Neural progenitor cell (in vitro differentiated cells): ENCODE results near the gene MX2. TPM values are rescaled to one million over a fixed set of nuclear protein-coding genes. Genes with fewer than 3 reads are reported as not detected.

Source experiments
- DNase-seq: peaks from one replicate; pipeline ENCODE4 v3.0.0-alpha.2; 2016; ENCODE audit warnings: low spot score
- H2AFZ ChIP-seq: fragments of 200-600 bp; sonication (generic); replicated peaks from 2 replicates; pipeline ENCODE4 v1.6.1; 2016; ENCODE audit warnings: antibody characterized with exemption
- H3F3A ChIP-seq: fragments of 200-600 bp; sonication (generic); 2 replicates; pipeline ENCODE4 v1.6.1; 2016; ENCODE audit warnings: antibody characterized with exemption, low read depth
- H3K27ac ChIP-seq: fragments of 200-600 bp; sonication (generic); 2 replicates; pipeline ENCODE4 v1.5.1; 2016; ENCODE audit warnings: mild to moderate bottlenecking
- H3K27me3 ChIP-seq: fragments of 200-600 bp; sonication (generic); 2 replicates; pipeline ENCODE4 v1.6.1; 2016; ENCODE audit warnings: mild to moderate bottlenecking, moderate library complexity
- H3K36me3 ChIP-seq: fragments of 200-600 bp; sonication (generic); 2 replicates; pipeline ENCODE4 v1.5.1; 2016
- H3K4me1 ChIP-seq: fragments of 200-600 bp; sonication (generic); 2 replicates; pipeline ENCODE4 v1.6.1; 2016; ENCODE audit warnings: mixed run types
- H3K4me2 ChIP-seq: fragments of 200-600 bp; sonication (generic); 2 replicates; pipeline ENCODE4 v1.6.1; 2016
- H3K4me3 ChIP-seq: fragments of 200-600 bp; sonication (generic); 2 replicates; pipeline ENCODE4 v1.5.1; 2016
- H3K79me2 ChIP-seq: fragments of 200-600 bp; sonication (generic); 2 replicates; pipeline ENCODE4 v1.6.1; 2016; ENCODE audit warnings: low read depth
- H3K9ac ChIP-seq: fragments of 200-600 bp; sonication (generic); 2 replicates; pipeline ENCODE4 v1.6.1; 2016
- H3K9me3 ChIP-seq: fragments of 200-600 bp; sonication (generic); 2 replicates; pipeline ENCODE4 v1.5.1; 2016; ENCODE audit warnings: low read depth
- H4K20me1 ChIP-seq: fragments of 200-600 bp; sonication (generic); 2 replicates; pipeline ENCODE4 v1.6.1; 2016; ENCODE audit warnings: low read depth
- H3K27ac Mint-ChIP-seq: 3 replicates; pipeline ENCODE4 v1.8.0; 2021; ENCODE audit warnings: mixed read lengths
- H3K27me3 Mint-ChIP-seq: 2 replicates; pipeline ENCODE4 v1.8.0; 2022; ENCODE audit warnings: low read depth, mild to moderate bottlenecking, inconsistent platforms, moderate library complexity, mixed read lengths; ENCODE audit not compliant: insufficient read depth
- H3K36me3 Mint-ChIP-seq: 3 replicates; pipeline ENCODE4 v1.8.0; 2021; ENCODE audit warnings: mixed read lengths
- H3K4me1 Mint-ChIP-seq: 3 replicates; pipeline ENCODE4 v1.8.0; 2021; ENCODE audit warnings: mixed read lengths
- H3K4me3 Mint-ChIP-seq: 3 replicates; pipeline ENCODE4 v1.8.0; 2021; ENCODE audit warnings: mild to moderate bottlenecking, moderate library complexity, mixed read lengths
- H3K9me3 Mint-ChIP-seq: 3 replicates; pipeline ENCODE4 v1.8.0; 2020; ENCODE audit warnings: mixed read lengths
- EZH2 ChIP-seq: fragments of 200-600 bp; sonication (generic); IDR thresholded peaks from 2 replicates; pipeline ENCODE4 v1.6.1; 2017; ENCODE audit warnings: antibody characterized with exemption, mild to moderate bottlenecking, moderate library complexity
- EZH2phosphoT487 ChIP-seq: fragments of 200-600 bp; sonication (generic); IDR thresholded peaks from 2 replicates; pipeline ENCODE4 v1.6.1; 2017; ENCODE audit warnings: antibody characterized with exemption
- total RNA-seq: library from RNA; depleted of rRNA; stranded (reverse); fragments of >200 nt; gene quantifications from 2 replicates; pipeline ENCODE4 v1.2.3, GENCODE V29; 2015; ENCODE audit warnings: low replicate concordance
- TF ChIP-seq, protein P1 (sequence below): fragments of 200-600 bp; sonication (generic); IDR thresholded peaks from 2 replicates; pipeline ENCODE4 v1.5.1; 2017; ENCODE audit warnings: antibody characterized with exemption, mild to moderate bottlenecking

The MX2 gene
- total RNA-seq, 1 donor from 2014 or later = 3.3 TPM

DNA sequence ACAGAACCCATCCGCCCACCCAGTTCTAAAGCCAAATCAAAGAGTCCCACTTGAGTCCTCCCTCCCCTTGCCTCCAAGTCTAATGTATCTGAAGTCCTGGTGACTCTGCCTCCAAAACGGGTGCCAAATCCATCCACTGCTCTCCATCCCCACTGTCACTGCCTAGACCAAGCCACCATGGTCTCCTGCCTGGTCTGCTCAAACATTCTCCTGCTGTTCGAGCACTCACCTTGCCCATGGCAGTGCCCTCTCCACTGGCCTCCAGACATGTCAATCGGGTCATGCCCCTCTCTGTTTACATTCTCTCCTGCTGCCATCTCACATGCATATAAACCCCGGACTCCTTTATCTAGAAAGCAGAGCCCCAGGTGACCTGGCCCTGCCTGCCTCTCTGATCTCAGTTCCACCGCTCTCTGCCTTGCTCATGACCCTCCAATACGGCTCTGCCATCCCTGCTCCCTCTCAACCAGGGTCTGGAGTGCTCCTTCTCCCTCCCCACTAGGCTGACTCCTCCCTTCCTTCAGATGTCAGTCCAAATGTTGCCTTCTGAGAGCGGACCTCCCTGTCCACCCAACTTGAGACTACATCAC, 32.1 kb downstream of the MX2 start:
- Histone ChIP-seq H3K79me2 (no peaks in the 10 kb centered on the region), H3K9ac (no peak overlapping the region), H3K4me1 (no peaks in the 10 kb centered on the region), H3K27me3 (no peaks in the 10 kb centered on the region), H3K36me3 (no peaks in the 10 kb centered on the region), H4K20me1 (no peaks in the 10 kb centered on the region), H3K4me3 (no peak overlapping the region), H3F3A (no peaks in the 10 kb centered on the region), H3K27ac (no peak overlapping the region), H3K9me3 (no peaks in the 10 kb centered on the region), H2AFZ (no peak overlapping the region), H3K4me2 (no peak overlapping the region)
- TF ChIP-seq EZH2phosphoT487 (no peak), EZH2 (no peak)
- TF ChIP-seq, protein P1, sequence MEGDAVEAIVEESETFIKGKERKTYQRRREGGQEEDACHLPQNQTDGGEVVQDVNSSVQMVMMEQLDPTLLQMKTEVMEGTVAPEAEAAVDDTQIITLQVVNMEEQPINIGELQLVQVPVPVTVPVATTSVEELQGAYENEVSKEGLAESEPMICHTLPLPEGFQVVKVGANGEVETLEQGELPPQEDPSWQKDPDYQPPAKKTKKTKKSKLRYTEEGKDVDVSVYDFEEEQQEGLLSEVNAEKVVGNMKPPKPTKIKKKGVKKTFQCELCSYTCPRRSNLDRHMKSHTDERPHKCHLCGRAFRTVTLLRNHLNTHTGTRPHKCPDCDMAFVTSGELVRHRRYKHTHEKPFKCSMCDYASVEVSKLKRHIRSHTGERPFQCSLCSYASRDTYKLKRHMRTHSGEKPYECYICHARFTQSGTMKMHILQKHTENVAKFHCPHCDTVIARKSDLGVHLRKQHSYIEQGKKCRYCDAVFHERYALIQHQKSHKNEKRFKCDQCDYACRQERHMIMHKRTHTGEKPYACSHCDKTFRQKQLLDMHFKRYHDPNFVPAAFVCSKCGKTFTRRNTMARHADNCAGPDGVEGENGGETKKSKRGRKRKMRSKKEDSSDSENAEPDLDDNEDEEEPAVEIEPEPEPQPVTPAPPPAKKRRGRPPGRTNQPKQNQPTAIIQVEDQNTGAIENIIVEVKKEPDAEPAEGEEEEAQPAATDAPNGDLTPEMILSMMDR = no peak
- Mint-ChIP-seq H3K4me1 (no peaks in the 10 kb centered on the region), H3K36me3 (no peaks in the 10 kb centered on the region), H3K27ac (no peak overlapping the region), H3K27me3 (peaks cover 6% of the 10 kb centered on the region), H3K9me3 (peaks cover 2% of the 10 kb centered on the region), H3K4me3 (peak overlapping the region; percentile 4)
- no peak for DNase-seq

GRCh38 chr21:41396558-41397075, 34.8 kb downstream of the MX2 start:
- Histone ChIP-seq H2AFZ (no peak overlapping the region), H3K9me3 (no peaks in the 10 kb centered on the region), H3K4me1 (no peaks in the 10 kb centered on the region), H3F3A (no peaks in the 10 kb centered on the region), H3K36me3 (no peaks in the 10 kb centered on the region), H3K27ac (no peak overlapping the region), H3K4me2 (no peak overlapping the region), H4K20me1 (no peaks in the 10 kb centered on the region), H3K4me3 (no peak overlapping the region), H3K9ac (no peak overlapping the region), H3K79me2 (no peaks in the 10 kb centered on the region), H3K27me3 (no peaks in the 10 kb centered on the region)
- no peaks in the 10 kb centered on the region for H3K9me3 Mint-ChIP-seq
- TF ChIP-seq EZH2 = no peak
- TF ChIP-seq, protein P1 = no peak
- TF ChIP-seq EZH2phosphoT487 = no peak
- H3K4me3 Mint-ChIP-seq = no peak overlapping the region
- H3K36me3 Mint-ChIP-seq = no peaks in the 10 kb centered on the region
- H3K27ac Mint-ChIP-seq = no peak overlapping the region
- DNase-seq = no peak
- H3K4me1 Mint-ChIP-seq = no peaks in the 10 kb centered on the region
- H3K27me3 Mint-ChIP-seq = peaks cover 14% of the 10 kb centered on the region

DNA sequence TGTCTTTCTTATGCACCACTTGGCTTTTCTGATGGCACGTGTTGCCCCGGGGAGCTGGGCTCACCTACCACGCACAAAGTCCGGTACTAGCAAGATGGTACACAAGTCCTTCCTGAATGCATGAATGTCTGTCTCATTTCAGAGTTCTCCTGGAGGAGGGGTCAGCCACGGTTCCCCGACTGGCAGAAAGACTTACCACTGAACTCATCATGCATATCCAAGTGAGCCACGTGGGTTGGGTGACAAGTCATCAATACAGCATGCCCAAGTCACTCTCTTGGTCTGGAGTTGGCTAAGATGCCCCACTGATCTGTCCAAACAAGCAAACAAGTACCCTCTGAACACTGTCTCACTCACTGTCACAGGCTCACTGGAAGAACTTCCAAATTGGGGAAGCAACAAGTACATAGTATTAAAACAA, 35.7 kb downstream of the MX2 start:
- DNase-seq = no peak

More for the DNA sequence above, 35.7 kb downstream of the MX2 start:
- Histone ChIP-seq H2AFZ (no peak overlapping the region), H3K27ac (no peak overlapping the region), H3F3A (no peaks in the 10 kb centered on the region), H3K4me1 (no peaks in the 10 kb centered on the region), H3K27me3 (no peaks in the 10 kb centered on the region), H3K4me3 (no peak overlapping the region), H3K4me2 (no peak overlapping the region), H3K36me3 (no peaks in the 10 kb centered on the region), H3K9me3 (no peaks in the 10 kb centered on the region), H3K79me2 (no peaks in the 10 kb centered on the region), H3K9ac (no peak overlapping the region), H4K20me1 (no peaks in the 10 kb centered on the region)
- Mint-ChIP-seq H3K9me3 (no peaks in the 10 kb centered on the region), H3K27ac (no peak overlapping the region), H3K27me3 (peaks cover 14% of the 10 kb centered on the region), H3K36me3 (no peaks in the 10 kb centered on the region), H3K4me3 (no peak overlapping the region), H3K4me1 (no peaks in the 10 kb centered on the region)
- TF ChIP-seq EZH2phosphoT487 (no peak), EZH2 (no peak)
- TF ChIP-seq, protein P1 = no peak
